NCI-H2029 treated with DMSO at 0.1 percent for 48 hours (cell line): Measurements from ENCODE around the gene DLST.
"Not testable (repeated sequence)": the region's sequence is repeated elsewhere in the genome, so short reads cannot be mapped to it uniquely, and the experiment has no call there.

Experiments
- DNase-seq: peaks from one replicate; lab custom pipeline; 2025; lab: John Stamatoyannopoulos, UW

Gene DLST

GRCh38 chr14:74917646-74918081 lies 35.9 kb downstream of the DLST start:
- no peak for DNase-seq

DNA sequence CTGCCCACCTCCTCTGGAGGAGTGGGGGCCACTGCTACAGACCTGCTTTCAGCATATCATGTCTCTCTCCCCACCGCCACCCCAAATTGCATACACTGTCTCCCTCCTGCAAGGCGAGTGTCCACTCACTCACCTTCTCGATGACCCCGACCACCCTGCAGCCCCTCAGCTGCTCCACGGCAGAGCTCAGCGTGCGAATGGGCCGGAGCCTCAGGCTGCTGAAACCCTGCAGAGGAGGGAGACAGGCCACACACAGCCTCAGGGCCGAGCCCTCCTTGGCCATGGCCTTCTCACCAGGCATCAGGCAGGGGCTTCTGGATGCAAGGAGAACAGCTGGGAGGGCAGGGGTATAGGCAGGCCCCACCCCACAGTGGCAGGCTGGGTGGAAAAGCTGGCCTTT lies 36.7 kb downstream of the DLST start:
- no peak for DNase-seq

GRCh38 chr14:74919421-74920165 lies 37.9 kb downstream of the DLST start:
- DNase-seq = no peak

GRCh38 chr14:74920281-74920680 lies 38.6 kb downstream of the DLST start:
- DNase-seq = no peak

DNA sequence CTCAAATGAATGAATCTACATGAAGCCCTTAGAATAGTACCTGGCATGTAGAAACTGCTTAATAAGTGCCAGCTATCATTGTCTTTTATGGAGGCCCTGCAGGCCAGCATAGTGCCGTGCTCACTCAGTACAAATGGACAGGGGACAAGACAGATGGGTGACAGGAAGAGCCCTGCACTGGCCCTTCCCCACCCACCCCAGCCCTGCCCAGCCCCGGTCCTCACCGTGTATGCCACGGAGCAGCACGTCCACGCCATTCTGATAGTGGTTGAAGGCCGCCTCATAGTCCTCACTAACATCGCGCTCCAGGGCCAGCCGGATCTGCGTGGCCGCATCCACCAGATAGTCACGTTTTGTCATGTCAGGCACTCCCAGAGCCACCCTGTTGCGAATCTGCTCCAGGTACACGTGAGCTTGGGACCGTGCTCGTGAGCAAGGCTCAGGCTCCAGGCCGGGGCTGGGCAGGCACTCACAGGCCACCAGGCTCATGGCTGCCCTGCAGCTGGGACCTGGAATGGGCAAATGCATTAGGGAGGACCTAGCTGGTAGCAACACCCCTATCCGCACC lies 39.4 kb downstream of the DLST start:
- DNase-seq = no peak

DNA sequence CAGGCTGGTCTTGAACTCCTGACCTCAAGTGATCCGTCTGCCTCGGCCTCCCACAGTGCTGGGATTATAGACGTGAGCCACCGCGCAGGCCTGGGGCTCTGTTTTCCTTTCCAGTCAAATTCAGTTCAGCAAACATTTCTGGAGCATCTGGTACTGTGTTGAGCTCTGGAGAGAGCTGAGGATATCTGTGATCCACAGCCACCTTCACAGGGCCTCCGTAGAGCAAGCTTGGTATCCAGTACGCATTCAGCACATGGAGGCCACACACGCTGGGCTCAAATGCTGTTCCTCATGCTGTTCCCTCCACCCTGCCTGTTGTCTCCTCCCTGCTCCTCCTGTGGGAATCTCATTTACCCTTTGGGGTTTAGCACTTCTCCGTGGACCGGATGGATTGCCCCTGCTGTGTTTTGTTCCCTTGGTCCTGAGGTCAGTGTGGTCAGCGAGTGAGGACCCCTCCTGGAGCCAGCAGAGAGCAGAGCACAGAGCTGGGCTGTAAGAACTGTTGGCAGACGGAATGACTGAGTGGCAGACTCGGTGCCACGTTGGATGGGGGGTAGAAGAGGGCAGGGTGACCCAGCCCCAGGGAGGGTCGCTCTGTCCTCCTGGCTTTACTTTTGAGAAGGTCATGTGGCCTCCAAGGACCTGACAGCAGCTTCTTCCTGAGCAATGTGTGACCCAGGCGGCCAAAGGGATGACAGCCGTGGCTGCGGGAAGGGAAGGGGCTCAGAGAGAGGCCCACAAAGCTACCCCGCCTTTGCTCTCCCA lies 40.5 kb downstream of the DLST start:
- no peak for DNase-seq

- DNase-seq = peak; percentile 9
Observed at GRCh38 chr14:74922752-74923401, 41.2 kb downstream of the DLST start, which contains the start of gene RPS6KL1. TSS of gene RPS6KL1 (minus strand) at chr14:74923260. CDS start at chr14:74921541, 1,719 bp downstream.

DNA sequence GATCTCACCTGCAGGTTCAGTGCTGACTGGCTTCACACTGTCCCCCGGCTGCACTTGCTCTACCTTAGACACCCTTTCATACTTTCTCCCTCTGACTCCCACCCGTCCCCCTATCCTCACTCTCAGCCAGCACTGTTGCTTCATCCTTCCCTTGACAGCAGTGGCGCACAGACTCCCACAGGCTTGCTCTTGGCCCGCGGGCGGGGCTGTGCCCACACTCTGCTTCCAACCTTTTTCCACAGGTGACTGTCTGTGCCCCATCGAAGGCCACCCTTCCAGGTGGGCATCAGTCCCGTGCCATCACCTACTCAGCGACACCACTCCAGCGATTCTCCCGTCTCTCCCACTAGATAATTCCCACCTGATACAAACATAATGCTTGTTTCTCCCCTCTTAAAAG lies 42.3 kb downstream of the DLST start:
- no peak for DNase-seq

- DNase-seq = no peak
Observed at GRCh38 chr14:74927225-74927624, 45.5 kb downstream of the DLST start.

GRCh38 chr14:74929242-74929641 lies 47.5 kb downstream of the DLST start:
- no peak for DNase-seq

DNA sequence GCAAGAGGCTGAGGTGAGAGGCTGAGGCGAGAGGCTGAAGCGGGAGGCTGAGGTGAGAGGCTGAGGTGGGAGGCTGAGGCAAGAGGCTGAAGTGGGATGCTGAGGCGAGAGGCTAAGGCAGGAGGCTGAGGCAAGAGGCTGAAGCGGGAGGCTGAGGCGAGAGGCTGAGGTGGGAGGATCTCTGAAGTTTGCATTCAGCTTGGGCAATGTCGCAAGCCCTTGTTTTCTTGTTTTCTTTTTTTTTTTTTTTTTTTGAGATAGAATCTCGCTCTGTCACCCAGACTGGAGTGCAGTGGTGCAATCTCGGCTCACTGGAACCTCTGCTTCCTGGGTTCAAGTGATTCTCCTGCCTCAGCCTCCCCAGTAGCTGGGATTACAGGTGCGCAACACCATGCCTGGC lies 50.0 kb downstream of the DLST start:
- not testable (repeated sequence) for DNase-seq

GRCh38 chr14:74932401-74932901 lies 50.7 kb downstream of the DLST start:
- DNase-seq = no peak

GRCh38 chr14:74932936-74933335 lies 51.2 kb downstream of the DLST start:
- not testable (repeated sequence) for DNase-seq

DNA sequence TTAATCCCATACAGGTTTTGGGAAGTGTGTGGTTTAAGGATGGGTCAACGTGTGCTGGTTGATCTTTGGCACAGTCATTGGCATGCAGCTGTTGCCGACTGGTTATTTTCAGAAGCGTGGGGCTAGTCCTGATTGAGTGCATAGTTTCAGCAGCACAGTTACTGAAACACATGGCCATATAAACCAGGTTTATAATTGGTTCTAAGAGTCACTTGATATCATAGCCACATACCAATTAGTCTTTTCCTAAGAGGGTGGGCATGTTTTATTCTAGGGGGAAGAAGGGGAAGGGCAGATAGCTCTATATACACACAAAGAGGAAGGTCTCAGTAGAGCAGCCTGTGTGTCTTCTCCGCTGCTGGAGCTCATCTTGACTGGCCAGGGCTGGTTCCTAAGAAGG lies 52.3 kb downstream of the DLST start:
- no peak for DNase-seq

GRCh38 chr14:74934476-74935359 lies 53.0 kb downstream of the DLST start:
- no peak for DNase-seq

DNA sequence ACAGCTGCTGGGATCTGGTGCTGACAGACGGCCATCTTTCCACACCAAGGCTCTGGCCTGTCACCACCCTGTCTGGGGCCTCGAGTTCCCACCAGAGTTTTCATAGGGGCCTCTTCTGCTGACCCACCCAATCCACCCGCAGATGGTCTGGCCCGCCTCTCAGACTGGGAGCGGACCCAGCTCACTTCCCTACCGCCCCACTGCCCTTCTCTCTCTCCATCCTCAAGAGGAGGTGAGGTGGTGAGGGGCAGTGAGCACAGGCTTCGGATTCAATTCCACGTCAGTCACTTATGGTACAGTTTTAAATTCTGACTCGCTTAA lies 53.6 kb downstream of the DLST start:
- DNase-seq = no peak

DNA sequence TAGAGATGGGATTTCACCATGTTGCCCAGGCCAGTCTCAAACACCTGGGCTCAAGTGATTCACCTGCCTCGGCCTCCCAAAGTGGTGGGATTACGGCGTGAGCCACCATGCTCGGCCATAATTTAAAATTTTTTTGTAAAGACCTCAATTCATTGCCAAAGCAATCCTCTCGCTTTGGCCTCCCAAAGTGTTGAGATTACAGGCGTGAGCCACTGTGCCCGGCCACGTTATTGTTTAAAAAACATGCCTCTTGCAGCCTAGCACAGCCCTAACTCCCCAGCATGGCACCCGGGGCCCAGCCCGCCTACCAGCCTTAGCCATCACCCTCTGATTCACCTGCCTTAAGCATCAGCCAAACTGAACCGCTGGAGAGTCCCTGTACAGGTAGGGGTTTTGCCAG lies 54.4 kb downstream of the DLST start:
- no peak for DNase-seq

DNA sequence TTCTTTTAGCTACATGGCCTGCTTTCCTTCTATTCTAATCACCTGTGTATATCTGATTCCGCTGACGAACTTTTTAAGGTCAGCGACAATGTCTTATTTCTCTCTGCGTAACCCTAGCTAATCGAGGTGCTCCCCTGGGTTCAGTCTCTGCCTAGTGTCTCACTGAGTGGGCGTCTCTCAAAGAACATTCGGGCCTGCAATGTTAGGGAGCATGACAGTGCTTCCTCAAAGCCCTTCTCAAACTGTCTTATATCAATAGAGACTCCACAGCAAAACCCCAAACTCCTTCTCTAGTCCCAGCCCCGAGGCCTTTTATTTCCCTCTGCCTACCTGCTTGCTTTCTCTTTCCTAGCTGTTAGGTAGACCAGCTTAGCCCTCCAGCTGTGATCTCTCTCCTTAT lies 55.0 kb downstream of the DLST start:
- no peak for DNase-seq

DNA sequence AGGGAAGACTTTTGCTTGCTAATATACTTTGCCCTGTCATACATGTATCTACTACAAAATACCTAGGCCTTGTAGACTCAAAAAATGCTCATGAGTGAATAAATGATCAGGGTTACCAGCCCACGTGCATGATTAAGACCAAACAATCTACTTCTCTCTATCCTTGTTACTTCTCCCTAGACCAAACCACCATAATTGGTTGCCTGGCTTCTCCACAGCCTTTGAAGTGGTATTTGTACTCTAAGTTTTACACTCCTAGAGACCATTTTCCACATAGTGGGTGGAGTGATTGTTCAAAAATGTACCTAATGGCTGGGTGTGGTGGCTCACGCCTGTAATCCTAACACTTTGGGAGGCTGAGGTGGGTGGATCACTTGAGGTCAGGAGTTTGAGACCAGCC lies 55.5 kb downstream of the DLST start:
- DNase-seq = no peak

DNA sequence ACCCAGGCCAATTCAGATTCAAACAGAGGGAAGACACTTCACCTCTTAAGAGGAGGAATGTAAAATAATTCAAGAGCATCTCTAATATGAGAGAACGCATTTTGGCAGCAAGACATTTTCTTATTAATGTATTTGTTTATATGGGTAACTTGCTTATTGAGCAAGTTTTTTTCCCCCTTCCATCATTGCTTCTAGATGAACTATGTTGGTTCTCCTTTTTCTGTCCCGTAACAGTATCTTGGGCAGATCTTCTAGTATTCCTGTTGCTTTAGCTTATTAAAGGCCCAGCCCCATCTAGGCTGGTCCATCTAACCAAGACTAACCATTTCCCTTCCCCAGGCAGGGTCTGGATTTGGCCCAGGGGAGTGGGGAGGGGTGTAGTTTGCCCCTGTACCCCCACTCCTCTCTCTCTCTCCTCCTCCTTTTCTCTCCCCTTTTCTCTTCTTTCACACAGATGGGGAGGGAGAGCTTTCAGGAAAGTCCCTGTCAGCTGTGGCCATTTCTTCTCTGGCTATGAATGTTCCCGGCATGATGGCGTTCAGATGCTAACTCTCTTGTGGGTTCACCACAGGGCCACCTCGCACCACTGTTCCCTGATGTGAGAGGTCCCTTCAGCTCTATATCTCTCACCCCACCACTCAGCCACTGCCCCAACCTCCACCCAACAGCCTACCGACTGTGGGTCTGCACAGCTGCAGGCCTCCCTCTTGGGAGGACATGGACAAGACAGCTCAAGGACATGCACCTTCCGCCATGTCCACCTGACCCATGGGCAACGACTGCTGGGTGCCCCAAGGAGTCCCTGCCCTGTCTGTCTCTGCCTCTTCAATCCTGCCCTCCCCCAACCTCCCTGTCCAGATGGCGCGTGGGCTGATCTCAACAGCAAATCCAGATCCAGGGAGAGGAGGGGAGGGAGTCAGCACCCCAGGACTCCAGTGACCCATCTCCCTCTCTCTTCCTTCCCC lies 57.1 kb downstream of the DLST start:
- no peak for DNase-seq
